Fibroblast of skin of abdomen (primary cell): ENCODE results near the gene RBPMS2.

ENCODE experiments used
- DNase-seq: peaks from one replicate; pipeline ENCODE4 v3.0.0-alpha.2; 2013

RBPMS2 gene

GRCh38 chr15:64717130-64717529, 58.3 kb downstream of the RBPMS2 start:
- no peak for DNase-seq

DNA sequence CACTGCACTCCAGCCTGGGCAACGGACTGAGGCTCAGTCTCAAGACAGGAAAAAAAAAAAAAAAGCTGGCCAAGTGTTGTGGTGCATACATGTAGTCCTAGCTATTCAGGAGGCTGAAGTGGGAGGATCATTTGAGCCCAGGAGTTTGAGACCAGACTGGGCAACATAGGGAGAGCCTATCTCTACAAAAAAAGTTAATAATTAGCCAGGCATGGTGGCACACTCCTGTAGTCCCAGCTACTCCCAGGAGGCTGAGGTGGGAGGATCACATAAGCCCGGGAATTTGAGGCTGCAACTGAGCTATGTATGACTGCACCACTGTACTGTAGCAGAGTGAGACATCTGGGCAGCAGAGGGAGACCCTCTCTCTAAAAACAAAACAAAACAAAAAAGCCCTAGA, 58.9 kb downstream of the RBPMS2 start:
- no peak for DNase-seq

- no peak for DNase-seq
Measured at GRCh38 chr15:64713592-64713991, 61.8 kb downstream of the RBPMS2 start.

- DNase-seq = no peak
Measured at GRCh38 chr15:64712353-64712752, 63.0 kb downstream of the RBPMS2 start.

GRCh38 chr15:64710676-64711428, 64.5 kb downstream of the RBPMS2 start:
- DNase-seq = no peak

GRCh38 chr15:64706011-64706911, 69.1 kb downstream of the RBPMS2 start:
- no peak for DNase-seq

- no peak for DNase-seq
Measured at GRCh38 chr15:64705006-64705405, 70.4 kb downstream of the RBPMS2 start.

- no peak for DNase-seq
Measured at GRCh38 chr15:64703632-64703959, 71.8 kb downstream of the RBPMS2 start.

- DNase-seq = peak; percentile 95
Measured at GRCh38 chr15:64702816-64703631, 72.4 kb downstream of the RBPMS2 start.

- no peak for DNase-seq
Measured at GRCh38 chr15:64701482-64702184, 73.8 kb downstream of the RBPMS2 start.

DNA sequence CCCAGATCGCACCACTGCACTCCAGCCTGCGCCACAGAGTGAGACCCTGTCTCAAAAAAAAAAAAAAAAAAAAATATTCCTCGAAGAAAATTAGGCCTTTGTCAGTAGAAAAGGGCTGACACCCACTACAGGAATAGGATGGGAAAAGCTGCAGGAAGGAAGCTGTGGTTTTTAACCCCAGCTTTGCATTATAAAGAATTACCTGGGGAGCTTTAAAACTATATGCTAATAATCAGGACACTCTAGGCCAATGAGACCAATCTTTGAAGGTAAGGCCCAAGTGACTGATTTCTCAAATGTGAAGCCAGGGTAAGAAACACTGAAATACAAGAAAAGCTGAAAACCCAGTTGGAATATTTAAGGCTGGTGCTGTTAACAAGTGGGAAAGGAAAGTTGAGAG, 74.3 kb downstream of the RBPMS2 start:
- DNase-seq = no peak

GRCh38 chr15:64699751-64700388, 75.5 kb downstream of the RBPMS2 start:
- DNase-seq = peak; percentile 42

- no peak for DNase-seq
Measured at GRCh38 chr15:64698823-64699222, 76.6 kb downstream of the RBPMS2 start.

GRCh38 chr15:64697911-64698369, 77.4 kb downstream of the RBPMS2 start:
- no peak for DNase-seq

DNA sequence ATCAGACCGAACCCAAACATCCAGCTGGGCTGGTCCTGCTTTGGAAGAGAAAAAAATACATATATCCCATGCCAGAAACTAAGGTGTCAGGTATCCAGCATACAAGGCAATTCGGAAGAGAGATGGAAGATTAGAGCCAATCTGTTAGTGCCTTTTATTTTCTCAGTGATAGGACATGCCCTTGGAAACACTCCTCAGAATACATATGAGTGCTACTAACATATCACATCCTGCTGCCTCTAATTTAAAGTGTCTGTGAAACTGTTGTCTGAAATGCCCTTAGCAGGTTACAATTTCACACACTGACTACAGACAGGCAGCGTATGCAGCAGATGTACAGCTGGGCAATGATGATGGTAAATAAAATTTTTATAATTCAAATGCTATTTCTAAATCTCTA, 78.9 kb downstream of the RBPMS2 start:
- no peak for DNase-seq

GRCh38 chr15:64695561-64695992, 79.8 kb downstream of the RBPMS2 start:
- no peak for DNase-seq

- DNase-seq = no peak
Measured at GRCh38 chr15:64694816-64695215, 80.6 kb downstream of the RBPMS2 start.

DNA sequence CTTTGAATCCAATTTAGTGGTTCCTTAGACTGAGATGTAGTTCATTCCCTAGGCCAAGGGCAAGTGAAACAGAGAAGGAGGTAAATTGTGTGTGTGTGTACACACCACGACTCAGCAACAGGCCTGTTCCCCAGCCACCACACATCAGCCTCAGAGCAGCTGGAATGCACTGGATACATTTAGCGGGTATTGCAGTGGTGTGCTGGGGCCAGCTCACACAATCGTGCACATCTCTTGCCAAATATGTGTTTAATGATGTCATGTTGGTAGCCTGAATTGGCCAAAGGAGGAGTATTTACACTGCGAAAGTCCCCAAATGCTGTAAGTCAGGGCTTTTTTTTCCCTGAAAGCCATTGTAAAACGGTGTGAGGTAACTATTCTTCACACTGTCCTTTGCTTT, 82.3 kb downstream of the RBPMS2 start:
- peak; percentile 86 for DNase-seq

- no peak for DNase-seq
Measured at GRCh38 chr15:64691896-64692565, 83.4 kb downstream of the RBPMS2 start.

DNA sequence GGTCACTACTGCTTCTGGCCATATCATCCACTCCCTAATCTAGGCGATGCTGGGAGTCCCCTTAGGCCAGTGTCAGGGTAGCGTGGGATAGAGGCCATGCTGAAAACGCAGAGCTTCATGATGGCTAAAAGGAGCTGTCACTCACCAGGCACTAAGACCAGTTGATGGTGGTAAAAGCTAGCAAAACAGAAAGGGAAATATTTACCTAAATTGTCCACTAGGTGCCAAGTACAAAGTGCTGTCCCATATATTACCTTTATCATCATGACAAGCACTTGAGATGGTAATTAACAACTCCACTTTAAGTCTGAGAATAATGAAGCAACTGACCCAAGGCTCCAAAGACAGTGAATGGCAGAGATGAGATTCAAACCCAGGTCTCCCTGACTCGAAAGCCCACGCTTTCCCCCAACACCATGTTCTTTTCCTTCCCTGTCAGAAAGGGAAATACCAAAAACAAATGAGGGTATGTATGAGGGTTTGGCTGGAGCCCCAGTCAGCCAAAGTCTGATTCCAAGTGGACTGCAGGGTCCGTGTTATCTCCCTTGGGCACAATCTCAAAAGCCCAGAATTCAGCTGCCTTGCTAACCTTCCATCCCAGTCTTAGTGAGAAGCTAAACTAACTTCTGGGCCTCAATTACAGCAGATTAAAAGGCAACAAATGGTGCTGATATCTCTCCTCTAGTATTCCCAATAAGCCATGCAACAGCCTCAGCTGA, 84.7 kb downstream of the RBPMS2 start:
- DNase-seq = no peak
